RWPE2 (cell line): Measurements from ENCODE around the gene MARCHF3.
"Not testable (repeated sequence)": the region's sequence is repeated elsewhere in the genome, so short reads cannot be mapped to it uniquely, and the experiment has no call there.

ENCODE experiments used
- ATAC-seq: fragments of 200-7000 bp; cut with Tn5 transposase; 3 replicates; pipeline ENCODE4 v1.9.1; 2021; ENCODE audit warnings: low read depth
- DNase-seq: peaks from one replicate; pipeline ENCODE4 v3.0.0-alpha.2; 2020; ENCODE audit warnings: low spot score
- H3K27ac ChIP-seq: fragments of 450-650 bp; 2 replicates; pipeline ENCODE4 v1.5.1; 2017; ENCODE audit warnings: mild to moderate bottlenecking; ENCODE audit not compliant: poor library complexity, severe bottlenecking
- H3K27me3 ChIP-seq: fragments of 250-450 bp; sonication (Bioruptor Pico); 2 replicates; pipeline ENCODE4 v1.5.1; 2021; ENCODE audit warnings: mild to moderate bottlenecking, moderate library complexity; ENCODE audit not compliant: insufficient read depth, poor library complexity, severe bottlenecking
- H3K36me3 ChIP-seq: fragments of 250-450 bp; sonication (Bioruptor Pico); 2 replicates; pipeline ENCODE4 v1.5.1; 2020; ENCODE audit warnings: low read depth, mild to moderate bottlenecking, moderate library complexity
- H3K4me1 ChIP-seq: fragments of 250-450 bp; sonication (Bioruptor Pico); 2 replicates; pipeline ENCODE4 v1.5.1; 2021; ENCODE audit warnings: mild to moderate bottlenecking, moderate library complexity; ENCODE audit not compliant: insufficient read depth, poor library complexity, severe bottlenecking
- H3K4me3 ChIP-seq: fragments of 250-450 bp; sonication (Bioruptor Pico); 2 replicates; pipeline ENCODE4 v1.5.1; 2021; ENCODE audit warnings: mild to moderate bottlenecking, moderate library complexity; ENCODE audit not compliant: severe bottlenecking
- H3K9me3 ChIP-seq: fragments of 250-450 bp; sonication (Bioruptor Pico); 2 replicates; pipeline ENCODE4 v1.5.1; 2021; ENCODE audit warnings: mild to moderate bottlenecking, moderate library complexity; ENCODE audit not compliant: severe bottlenecking
- TF ChIP-seq, protein P1 (sequence below): fragments of 450-650 bp; IDR thresholded peaks from one replicate; pipeline ENCODE4 v1.5.1; 2017; ENCODE audit warnings: mild to moderate bottlenecking, moderate library complexity; ENCODE audit not compliant: poor library complexity, severe bottlenecking

The MARCHF3 gene

DNA sequence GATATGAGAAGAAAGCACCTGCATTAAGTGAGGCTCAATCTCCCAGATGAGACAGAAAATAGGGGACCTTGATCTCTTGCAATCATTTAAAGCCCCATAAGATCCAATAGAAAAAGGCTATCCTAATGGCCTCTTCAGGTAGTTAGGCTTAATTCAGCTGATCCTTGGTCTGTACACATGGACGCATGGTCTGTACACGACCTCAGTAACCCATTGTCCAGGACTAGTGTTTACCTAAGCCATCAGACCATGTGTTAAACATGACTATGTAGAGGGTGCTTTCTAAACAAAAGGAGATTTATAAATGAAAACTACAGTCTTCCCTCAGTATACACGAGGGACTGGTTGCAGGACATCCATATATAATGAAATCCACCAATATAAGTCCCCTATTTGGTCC lies 7.5 kb downstream of the MARCHF3 start:
- ATAC-seq: no peak

DNA sequence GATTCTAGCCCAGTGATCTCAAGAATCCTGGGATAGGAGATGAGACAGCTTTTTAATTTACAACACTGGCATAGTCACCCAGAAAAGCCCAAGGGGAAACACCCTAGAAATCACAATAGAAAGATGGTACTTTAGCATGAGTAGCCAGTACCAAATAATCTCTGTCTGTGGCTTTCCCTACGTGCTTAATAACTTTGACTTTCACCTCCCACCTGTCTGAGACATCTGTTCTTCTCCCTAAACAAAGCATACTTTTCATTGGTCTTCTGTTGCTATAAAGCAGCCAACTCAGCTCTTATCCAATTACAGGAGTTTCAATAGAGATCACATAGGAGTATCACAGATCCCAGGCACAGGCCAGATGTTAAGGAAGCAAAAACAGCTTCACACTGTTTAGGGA lies 10.4 kb downstream of the MARCHF3 start:
- Histone ChIP-seq H3K4me3 (no peak overlapping the region), H3K36me3 (no peaks in the 10 kb centered on the region), H3K9me3 (no peaks in the 10 kb centered on the region), H3K4me1 (no peaks in the 10 kb centered on the region), H3K27ac (no peak overlapping the region), H3K27me3 (no peaks in the 10 kb centered on the region)
- TF ChIP-seq, protein P1, sequence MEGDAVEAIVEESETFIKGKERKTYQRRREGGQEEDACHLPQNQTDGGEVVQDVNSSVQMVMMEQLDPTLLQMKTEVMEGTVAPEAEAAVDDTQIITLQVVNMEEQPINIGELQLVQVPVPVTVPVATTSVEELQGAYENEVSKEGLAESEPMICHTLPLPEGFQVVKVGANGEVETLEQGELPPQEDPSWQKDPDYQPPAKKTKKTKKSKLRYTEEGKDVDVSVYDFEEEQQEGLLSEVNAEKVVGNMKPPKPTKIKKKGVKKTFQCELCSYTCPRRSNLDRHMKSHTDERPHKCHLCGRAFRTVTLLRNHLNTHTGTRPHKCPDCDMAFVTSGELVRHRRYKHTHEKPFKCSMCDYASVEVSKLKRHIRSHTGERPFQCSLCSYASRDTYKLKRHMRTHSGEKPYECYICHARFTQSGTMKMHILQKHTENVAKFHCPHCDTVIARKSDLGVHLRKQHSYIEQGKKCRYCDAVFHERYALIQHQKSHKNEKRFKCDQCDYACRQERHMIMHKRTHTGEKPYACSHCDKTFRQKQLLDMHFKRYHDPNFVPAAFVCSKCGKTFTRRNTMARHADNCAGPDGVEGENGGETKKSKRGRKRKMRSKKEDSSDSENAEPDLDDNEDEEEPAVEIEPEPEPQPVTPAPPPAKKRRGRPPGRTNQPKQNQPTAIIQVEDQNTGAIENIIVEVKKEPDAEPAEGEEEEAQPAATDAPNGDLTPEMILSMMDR: no peak
- no peak for ATAC-seq
- no peak for DNase-seq

More for the DNA sequence above, 7.5 kb downstream of the MARCHF3 start:
- no peaks in the 10 kb centered on the region for H3K4me1 ChIP-seq
- no peaks in the 10 kb centered on the region for H3K27me3 ChIP-seq
- no peaks in the 10 kb centered on the region for H3K36me3 ChIP-seq
- no peaks in the 10 kb centered on the region for H3K9me3 ChIP-seq
- no peak overlapping the region for H3K4me3 ChIP-seq
- TF ChIP-seq, protein P1: no peak
- no peak for DNase-seq
- H3K27ac ChIP-seq: no peak overlapping the region

DNA sequence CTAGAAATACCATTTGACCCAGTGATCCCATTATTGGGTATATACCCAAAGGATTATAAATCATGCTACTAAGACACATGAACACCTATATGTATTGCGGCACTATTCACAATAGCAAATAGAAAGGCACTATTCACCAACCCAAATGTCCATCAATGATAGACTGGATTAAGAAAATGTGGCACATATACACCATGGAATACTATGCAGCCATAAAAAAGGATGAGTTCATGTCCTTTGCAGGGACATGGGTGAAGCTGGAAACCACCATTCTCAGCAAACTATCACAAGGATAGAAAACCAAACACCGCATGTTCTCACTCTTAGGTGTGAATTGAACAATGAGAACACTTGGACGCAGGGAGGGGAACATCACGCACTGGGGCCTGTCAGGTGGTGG lies 13.6 kb downstream of the MARCHF3 start:
- H3K4me1 ChIP-seq, H3K27ac ChIP-seq, H3K9me3 ChIP-seq, ATAC-seq, H3K27me3 ChIP-seq, H3K36me3 ChIP-seq, H3K4me3 ChIP-seq, DNase-seq: not testable (repeated sequence)

DNA sequence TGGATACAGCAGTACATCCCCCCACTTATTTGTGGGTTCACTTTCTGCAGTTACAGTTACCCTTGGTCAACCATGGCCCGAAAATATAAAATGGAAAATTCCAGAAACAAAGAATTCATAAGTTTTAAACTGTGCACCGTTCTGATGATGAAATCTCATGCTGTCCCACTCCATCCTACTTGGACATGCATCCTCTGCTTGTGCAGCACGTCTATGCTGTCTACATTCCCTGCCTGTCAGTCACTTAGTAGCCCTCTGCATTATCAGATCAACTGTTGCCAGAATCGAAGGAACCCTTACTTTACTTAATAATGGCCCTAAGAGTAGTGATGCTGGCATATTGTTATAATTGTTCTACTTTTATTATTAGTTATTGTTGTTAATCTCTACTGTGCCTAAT lies 14.6 kb downstream of the MARCHF3 start:
- Histone ChIP-seq H3K4me1 (no peaks in the 10 kb centered on the region), H3K4me3 (no peak overlapping the region), H3K36me3 (no peaks in the 10 kb centered on the region), H3K9me3 (no peaks in the 10 kb centered on the region), H3K27me3 (no peaks in the 10 kb centered on the region), H3K27ac (no peak overlapping the region)
- ATAC-seq: no peak
- DNase-seq: no peak
- TF ChIP-seq, protein P1: no peak

DNA sequence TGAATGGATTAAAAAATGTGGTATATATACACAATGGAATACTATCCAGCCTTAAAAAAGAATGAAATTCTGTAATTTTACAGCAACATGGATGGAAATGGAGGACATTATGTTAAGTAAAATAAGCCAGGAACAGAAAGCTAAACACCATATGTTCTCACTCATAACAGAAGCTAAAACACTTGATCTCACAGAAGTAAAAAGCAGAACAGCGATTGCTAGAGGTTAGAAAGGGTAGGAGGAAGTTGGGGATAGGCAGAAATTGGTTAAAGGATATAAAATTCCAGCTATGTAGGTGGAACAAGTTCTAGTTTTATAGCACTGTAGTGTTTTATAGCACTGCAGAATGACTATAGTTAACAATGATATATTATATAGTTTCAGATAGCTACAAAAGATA lies 15.8 kb downstream of the MARCHF3 start:
- H3K27ac ChIP-seq: no peak overlapping the region
- H3K36me3 ChIP-seq: no peaks in the 10 kb centered on the region
- no peak for ATAC-seq
- no peaks in the 10 kb centered on the region for H3K9me3 ChIP-seq
- H3K4me1 ChIP-seq: no peaks in the 10 kb centered on the region
- TF ChIP-seq, protein P1: no peak
- no peak overlapping the region for H3K4me3 ChIP-seq
- no peak for DNase-seq
- no peaks in the 10 kb centered on the region for H3K27me3 ChIP-seq
